ENCODE data around the gene ATAD3C. TPM values are rescaled to one million over a fixed set of nuclear protein-coding genes. Genes with fewer than 3 reads are reported as not detected.
"Not testable (repeated sequence)": the region's sequence is repeated elsewhere in the genome, so short reads cannot be mapped to it uniquely, and the experiment has no call there.

Gene ATAD3C
- total and polyA plus RNA-seq, 2 donors (not counting 3 experiments of a cell fraction or from before 2014, with no cell fraction given): 0.01 TPM; not detected in 1

DNA sequence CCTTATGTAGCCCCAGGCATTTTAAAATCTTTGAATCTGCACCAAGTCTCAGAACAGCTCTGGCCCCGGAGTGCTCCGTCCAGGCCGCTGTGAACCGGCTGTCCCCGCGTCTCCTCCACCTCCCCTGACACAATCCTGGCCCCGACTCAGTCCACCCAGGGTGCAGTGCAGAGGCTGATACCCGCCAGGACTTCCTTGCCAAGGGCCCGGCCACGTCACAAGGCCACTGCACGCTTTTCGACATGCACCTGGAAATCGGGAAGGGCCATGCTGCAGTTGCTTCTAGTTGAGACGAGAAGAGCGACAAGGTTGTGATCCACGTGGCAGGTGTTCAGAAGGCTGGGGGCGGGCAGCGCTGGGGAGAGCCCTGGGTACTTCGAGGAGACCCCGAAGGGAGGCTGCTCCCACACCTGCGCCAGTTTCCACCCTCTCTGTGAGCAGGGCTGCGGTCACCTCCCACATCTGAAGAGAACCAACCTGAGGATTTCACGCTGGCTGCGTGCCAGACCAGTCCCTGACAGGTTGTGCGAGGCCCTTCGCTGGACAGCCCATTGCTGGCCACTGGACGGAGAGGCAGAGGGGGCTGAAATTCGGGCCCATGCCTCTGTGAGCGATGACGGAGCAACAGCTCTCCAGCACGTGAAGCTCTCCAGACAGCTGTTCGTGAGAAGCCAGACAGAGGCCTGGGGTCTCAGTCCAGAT, 7.3 kb upstream of the ATAD3C start:
- FAIRE-seq: no peak
- no TSS peak for BruUV-seq (replicated peaks)
- no peaks in the 10 kb centered on the region for H3K9me3 ChIP-seq (replicated peaks; ENCODE audit: control insufficient read depth, insufficient read depth, low read length)
- H3K4me1 ChIP-seq (ENCODE audit: control insufficient read depth, extremely low read depth, insufficient read depth, low read length): no peaks in the 10 kb centered on the region
- no peak overlapping the region for H3K4me2 ChIP-seq (ENCODE audit: insufficient read depth, low read length)
- no peaks in the 10 kb centered on the region for H3K27me3 ChIP-seq (ENCODE audit: control insufficient read depth in 2 of 2, insufficient read depth in 2 of 2, low read length in 2 of 2)
- no peaks in the 10 kb centered on the region for H4K20me1 ChIP-seq (replicated peaks; ENCODE audit: control insufficient read depth, extremely low read depth, insufficient read depth, low read length)
- H3K27ac ChIP-seq (ENCODE audit: insufficient read depth, low read depth, low read length): no peak overlapping the region
- H3K4me3 ChIP-seq (replicated peaks in 1 of 3; ENCODE audit: insufficient read depth in 1 of 3, low read depth in 1 of 3, low read length in 3 of 3): no peak overlapping the region
- no peaks in the 10 kb centered on the region for H3K36me3 ChIP-seq (ENCODE audit: control insufficient read depth in 2 of 2, extremely low read depth in 1 of 2, insufficient read depth in 2 of 2, low read length in 2 of 2)
- H3K9me1 ChIP-seq (replicated peaks; ENCODE audit: control insufficient read depth, extremely low read depth, insufficient read depth, low read length): no peaks in the 10 kb centered on the region
- intact Hi-C loops (cut with micrococcal nuclease) (no loop called here), dilution Hi-C loops (cut with MboI; ENCODE audit: extremely low pct_ligation_motif_present, low sequenced_read_pairs) (no loop called here)
- no peak overlapping the region for H2AFZ ChIP-seq (ENCODE audit: low read depth, low read length)
- no peak overlapping the region for H3K9ac ChIP-seq (replicated peaks; ENCODE audit: extremely low read depth, insufficient read depth, low read length)
- no peaks in the 10 kb centered on the region for H3K79me2 ChIP-seq (ENCODE audit: control insufficient read depth, insufficient read depth, low read length)
- TF ChIP-seq MYC (IDR thresholded peaks at IDR 0.05; ENCODE audit: low read depth, low read length) (no peak), EZH2 (IDR thresholded peaks at IDR 0.05; ENCODE audit: borderline replicate concordance, low read depth, low read length, severe bottlenecking) (no peak), GATA2 (IDR thresholded peaks at IDR 0.05; ENCODE audit: insufficient read depth, insufficient read length, low read depth, low read length) (no peak), JUN (IDR thresholded peaks at IDR 0.05; ENCODE audit: borderline replicate concordance, insufficient read depth, insufficient read length, low read depth) (no peak), POLR2A (IDR thresholded peaks at IDR 0.05; ENCODE audit: low read depth, low read length) (no peak), POLR2AphosphoS5 (IDR thresholded peaks at IDR 0.05; ENCODE audit: insufficient read depth, low read depth, low read length) (no peak), FOS (IDR thresholded peaks at IDR 0.05; ENCODE audit: borderline replicate concordance, insufficient read depth, low read length) (no peak)
- TF ChIP-seq, protein P1, sequence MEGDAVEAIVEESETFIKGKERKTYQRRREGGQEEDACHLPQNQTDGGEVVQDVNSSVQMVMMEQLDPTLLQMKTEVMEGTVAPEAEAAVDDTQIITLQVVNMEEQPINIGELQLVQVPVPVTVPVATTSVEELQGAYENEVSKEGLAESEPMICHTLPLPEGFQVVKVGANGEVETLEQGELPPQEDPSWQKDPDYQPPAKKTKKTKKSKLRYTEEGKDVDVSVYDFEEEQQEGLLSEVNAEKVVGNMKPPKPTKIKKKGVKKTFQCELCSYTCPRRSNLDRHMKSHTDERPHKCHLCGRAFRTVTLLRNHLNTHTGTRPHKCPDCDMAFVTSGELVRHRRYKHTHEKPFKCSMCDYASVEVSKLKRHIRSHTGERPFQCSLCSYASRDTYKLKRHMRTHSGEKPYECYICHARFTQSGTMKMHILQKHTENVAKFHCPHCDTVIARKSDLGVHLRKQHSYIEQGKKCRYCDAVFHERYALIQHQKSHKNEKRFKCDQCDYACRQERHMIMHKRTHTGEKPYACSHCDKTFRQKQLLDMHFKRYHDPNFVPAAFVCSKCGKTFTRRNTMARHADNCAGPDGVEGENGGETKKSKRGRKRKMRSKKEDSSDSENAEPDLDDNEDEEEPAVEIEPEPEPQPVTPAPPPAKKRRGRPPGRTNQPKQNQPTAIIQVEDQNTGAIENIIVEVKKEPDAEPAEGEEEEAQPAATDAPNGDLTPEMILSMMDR (IDR thresholded peaks at IDR 0.05; ENCODE audit: extremely low read depth in 1 of 2, insufficient read depth in 1 of 2, low read depth in 1 of 2, low read length in 2 of 2): no peak
- TF ChIP-seq, protein P2, sequence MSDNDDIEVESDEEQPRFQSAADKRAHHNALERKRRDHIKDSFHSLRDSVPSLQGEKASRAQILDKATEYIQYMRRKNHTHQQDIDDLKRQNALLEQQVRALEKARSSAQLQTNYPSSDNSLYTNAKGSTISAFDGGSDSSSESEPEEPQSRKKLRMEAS (IDR thresholded peaks at IDR 0.05; ENCODE audit: insufficient read depth, insufficient read length): no peak
- no peak for DNase-seq (ENCODE audit: low read depth, low spot score)
- POLR2A ChIA-PET: no interaction called here
- CTCF ChIA-PET: interaction anchor here (0.5 to 4.4 kb wide), 8 partner anchors 12 to 502 kb away, joined by 3 to 31 read pairs (median 8); partner anchors contain the start of genes AURKAIP1 and CCNL2

DNA sequence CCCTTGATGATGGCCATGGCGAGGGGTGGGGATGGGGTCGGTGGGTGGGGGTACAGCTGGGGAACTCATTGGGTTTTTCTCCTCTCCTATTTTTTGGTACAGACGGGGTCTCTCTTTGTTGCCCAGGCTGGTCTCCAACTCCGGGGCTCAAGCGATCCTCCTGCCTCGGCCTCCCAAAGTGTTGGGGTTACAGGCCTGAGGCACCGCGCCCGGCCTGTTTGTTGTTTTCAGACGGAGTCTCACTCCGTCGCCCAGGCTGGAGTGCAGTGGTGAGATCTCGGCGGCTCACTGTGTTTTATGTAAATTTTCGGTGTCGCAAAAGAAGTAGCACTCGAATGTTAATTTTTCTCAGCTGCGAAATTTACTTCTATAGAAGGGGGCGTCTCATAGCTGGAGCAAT, 2.9 kb upstream of the ATAD3C start:
- H3K4me2 ChIP-seq (ENCODE audit: insufficient read depth, low read length); dilution Hi-C loops (cut with MboI; ENCODE audit: extremely low pct_ligation_motif_present, low sequenced_read_pairs); H3K4me1 ChIP-seq (ENCODE audit: control insufficient read depth, extremely low read depth, insufficient read depth, low read length); DNase-seq (ENCODE audit: low read depth, low spot score); H3K27ac ChIP-seq (ENCODE audit: insufficient read depth, low read depth, low read length); CTCF ChIA-PET; H3K27me3 ChIP-seq (ENCODE audit: control insufficient read depth in 2 of 2, insufficient read depth in 2 of 2, low read length in 2 of 2); FAIRE-seq; H3K36me3 ChIP-seq (ENCODE audit: control insufficient read depth in 2 of 2, extremely low read depth in 1 of 2, insufficient read depth in 2 of 2, low read length in 2 of 2); POLR2A ChIA-PET; H2AFZ ChIP-seq (ENCODE audit: low read depth, low read length); H3K9me1 ChIP-seq (replicated peaks; ENCODE audit: control insufficient read depth, extremely low read depth, insufficient read depth, low read length); H3K9ac ChIP-seq (replicated peaks; ENCODE audit: extremely low read depth, insufficient read depth, low read length); H3K79me2 ChIP-seq (ENCODE audit: control insufficient read depth, insufficient read depth, low read length); H4K20me1 ChIP-seq (replicated peaks; ENCODE audit: control insufficient read depth, extremely low read depth, insufficient read depth, low read length); intact Hi-C loops (cut with micrococcal nuclease); BruUV-seq (replicated peaks); H3K4me3 ChIP-seq (replicated peaks in 1 of 3; ENCODE audit: insufficient read depth in 1 of 3, low read depth in 1 of 3, low read length in 3 of 3); H3K9me3 ChIP-seq (replicated peaks; ENCODE audit: control insufficient read depth, insufficient read depth, low read length): not testable (repeated sequence)

Measured in endothelial cell of umbilical vein (primary cell).